Lung (tissue), 12 donors: ENCODE measurements around the gene IGSF3. TPM values are rescaled to one million over a fixed set of nuclear protein-coding genes. Genes with fewer than 3 reads are reported as not detected.

Source experiments
- ATAC-seq: fragments of 200-7000 bp; cut with Tn5 transposase; one replicate; pipeline ENCODE4 v1.9.1; 2020; ENCODE audit warnings: moderate number of reproducible peaks; ENCODE audit not compliant: insufficient read depth, low FRiP score
- DNase-seq, 3 donors: peaks; one replicate each; pipeline ENCODE4 v3.0.0-alpha.2; 2013 to 2017
- H3K27ac ChIP-seq, 2 donors: one replicate each; pipeline ENCODE4 v1.5.1; 2013; ENCODE audit warnings: mild to moderate bottlenecking in 2 of 2, moderate library complexity in 2 of 2, control low read depth in 1 of 2, inconsistent platforms in 1 of 2, low read depth in 1 of 2, low read length in 1 of 2
- H3K27me3 ChIP-seq, 3 donors: one replicate each; pipeline ENCODE4 v1.5.1; 2013; ENCODE audit warnings: low read length in 2 of 3; ENCODE audit not compliant: control insufficient read depth in 3 of 3, insufficient read depth in 3 of 3
- H3K36me3 ChIP-seq, 4 donors: one replicate each; pipeline ENCODE4 v1.5.1; 2013; ENCODE audit warnings: low read length in 4 of 4, mild to moderate bottlenecking in 1 of 4, moderate library complexity in 1 of 4; ENCODE audit not compliant: control insufficient read depth in 4 of 4, insufficient read depth in 4 of 4
- H3K4me1 ChIP-seq, 5 donors: one replicate each; pipeline ENCODE4 v1.5.1; 2013; ENCODE audit warnings: low read length in 5 of 5, mild to moderate bottlenecking in 2 of 5, moderate library complexity in 1 of 5; ENCODE audit not compliant: control insufficient read depth in 5 of 5, insufficient read depth in 5 of 5
- H3K4me3 ChIP-seq: one replicate; pipeline ENCODE4 v1.5.1; 2013; ENCODE audit warnings: mild to moderate bottlenecking, control low read depth, moderate library complexity
- H3K9ac ChIP-seq, 2 donors: one replicate each; pipeline ENCODE4 v1.5.1; 2013; ENCODE audit warnings: low read length in 2 of 2, control low read depth in 1 of 2; ENCODE audit not compliant: insufficient read depth in 1 of 2
- H3K9me3 ChIP-seq, 4 donors: one replicate each; pipeline ENCODE4 v1.5.1; 2013; ENCODE audit warnings: low read length in 3 of 4, mild to moderate bottlenecking in 1 of 4, moderate library complexity in 1 of 4; ENCODE audit not compliant: control insufficient read depth in 4 of 4, insufficient read depth in 3 of 4
- WGBS, 2 donors: extraction: QIAGEN DNeasy Blood & Tissue Kit; methylation state at CpG; one replicate each; pipeline ENCODE4 v1.1.7; 2013; 5-methylcytosine and 5-hydroxymethylcytosine counted together
- polyA plus RNA-seq, 2 donors: library from polyadenylated mRNA; stranded (reverse); fragments of 200-250 nt; gene quantifications; one replicate each; pipeline ENCODE4 v1.2.1, GENCODE V29; 2013
- total RNA-seq, 2 donors: library from RNA; depleted of rRNA in 1 of 2; stranded (reverse); fragments of >200 nt in 1 of 2; gene quantifications; one replicate each; pipeline ENCODE4 v1.2.1, GENCODE V29; 2014 to 2021
- TF ChIP-seq, protein P1 (sequence below): IDR thresholded peaks from 2 replicates; pipeline ENCODE4 v1.5.1; 2012; ENCODE audit warnings: mild to moderate bottlenecking; ENCODE audit errors: control extremely low read depth, extremely low read depth
- donor health status: control.
- donor health status: control.
- donor health status: Bipolar disorder and iron deficiency.
- donor health status: healthy.
- donor health status: DM: yes; HTN: yes; CAD: no.

Gene IGSF3
- total and polyA plus RNA-seq, 4 donors, result 6.3 to 48.5 (median 13.3) TPM

DNA sequence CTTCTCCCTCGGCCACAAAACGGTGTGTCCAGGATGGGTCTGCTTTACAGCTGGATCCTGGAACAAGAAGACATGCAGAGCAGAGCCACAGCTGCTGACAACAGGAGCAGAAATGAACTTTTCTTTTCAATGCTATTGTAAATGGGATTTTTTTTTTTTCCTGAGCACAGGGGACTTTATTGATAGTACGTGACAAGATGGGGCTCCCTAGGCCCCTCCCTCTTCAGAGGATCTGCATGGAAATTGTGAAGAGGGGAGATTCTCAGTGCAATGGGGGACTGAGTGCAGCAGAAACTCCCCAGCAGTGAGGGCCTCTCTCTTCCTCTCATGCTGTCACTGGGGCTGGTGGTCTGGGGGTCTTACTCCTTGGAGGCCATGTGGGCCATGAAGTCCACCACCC, 45.9 kb upstream of the IGSF3 start:
- 88 to 98% methylated on average over 3 of the region's 3 CpGs for WGBS, 2 donors
- Histone ChIP-seq H3K27me3 (no peaks in the 10 kb centered on the region), H3K4me3 (no peak overlapping the region), H3K4me1 (peaks cover 0 to 17% (median 8%) of the 10 kb centered on the region in 5 donors), H3K9me3 (no peaks in the 10 kb centered on the region), H3K36me3 (no peaks in the 10 kb centered on the region), H3K9ac (no peak overlapping the region), H3K27ac (no peak overlapping the region)
- DNase-seq (no peak), ATAC-seq (no peak)
- TF ChIP-seq, protein P1, sequence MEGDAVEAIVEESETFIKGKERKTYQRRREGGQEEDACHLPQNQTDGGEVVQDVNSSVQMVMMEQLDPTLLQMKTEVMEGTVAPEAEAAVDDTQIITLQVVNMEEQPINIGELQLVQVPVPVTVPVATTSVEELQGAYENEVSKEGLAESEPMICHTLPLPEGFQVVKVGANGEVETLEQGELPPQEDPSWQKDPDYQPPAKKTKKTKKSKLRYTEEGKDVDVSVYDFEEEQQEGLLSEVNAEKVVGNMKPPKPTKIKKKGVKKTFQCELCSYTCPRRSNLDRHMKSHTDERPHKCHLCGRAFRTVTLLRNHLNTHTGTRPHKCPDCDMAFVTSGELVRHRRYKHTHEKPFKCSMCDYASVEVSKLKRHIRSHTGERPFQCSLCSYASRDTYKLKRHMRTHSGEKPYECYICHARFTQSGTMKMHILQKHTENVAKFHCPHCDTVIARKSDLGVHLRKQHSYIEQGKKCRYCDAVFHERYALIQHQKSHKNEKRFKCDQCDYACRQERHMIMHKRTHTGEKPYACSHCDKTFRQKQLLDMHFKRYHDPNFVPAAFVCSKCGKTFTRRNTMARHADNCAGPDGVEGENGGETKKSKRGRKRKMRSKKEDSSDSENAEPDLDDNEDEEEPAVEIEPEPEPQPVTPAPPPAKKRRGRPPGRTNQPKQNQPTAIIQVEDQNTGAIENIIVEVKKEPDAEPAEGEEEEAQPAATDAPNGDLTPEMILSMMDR, result no peak

DNA sequence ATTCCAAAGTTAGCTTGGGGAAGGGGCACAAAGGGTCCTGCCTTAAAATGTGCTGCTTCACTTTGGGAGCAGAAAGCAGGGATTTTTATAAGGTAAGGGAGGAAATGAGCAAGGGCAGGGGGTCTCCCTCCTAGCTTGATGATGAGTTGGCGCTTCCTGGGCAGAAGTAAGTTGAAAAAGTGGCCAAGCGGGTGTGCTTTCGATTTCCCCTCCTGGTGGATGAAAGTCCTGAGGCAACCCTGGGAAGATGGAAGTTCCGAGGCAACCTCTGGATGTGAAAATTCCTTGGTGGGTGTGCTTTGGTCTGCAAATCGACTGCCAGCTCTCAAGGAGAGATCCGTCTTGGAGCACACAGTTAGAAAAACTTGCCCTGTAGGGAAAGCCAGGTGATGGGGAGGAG, 45.0 kb upstream of the IGSF3 start:
- Histone ChIP-seq H3K27me3 (no peaks in the 10 kb centered on the region), H3K4me1 (peaks cover 0 to 17% (median 8%) of the 10 kb centered on the region in 5 donors), H3K36me3 (no peaks in the 10 kb centered on the region), H3K9ac (no peak overlapping the region), H3K27ac (no peak overlapping the region), H3K9me3 (no peaks in the 10 kb centered on the region), H3K4me3 (no peak overlapping the region)
- no peak for DNase-seq
- WGBS, 2 donors, result 60 to 65% methylated on average over 6 of the region's 6 CpGs
- TF ChIP-seq, protein P1, result no peak
- no peak for ATAC-seq

DNA sequence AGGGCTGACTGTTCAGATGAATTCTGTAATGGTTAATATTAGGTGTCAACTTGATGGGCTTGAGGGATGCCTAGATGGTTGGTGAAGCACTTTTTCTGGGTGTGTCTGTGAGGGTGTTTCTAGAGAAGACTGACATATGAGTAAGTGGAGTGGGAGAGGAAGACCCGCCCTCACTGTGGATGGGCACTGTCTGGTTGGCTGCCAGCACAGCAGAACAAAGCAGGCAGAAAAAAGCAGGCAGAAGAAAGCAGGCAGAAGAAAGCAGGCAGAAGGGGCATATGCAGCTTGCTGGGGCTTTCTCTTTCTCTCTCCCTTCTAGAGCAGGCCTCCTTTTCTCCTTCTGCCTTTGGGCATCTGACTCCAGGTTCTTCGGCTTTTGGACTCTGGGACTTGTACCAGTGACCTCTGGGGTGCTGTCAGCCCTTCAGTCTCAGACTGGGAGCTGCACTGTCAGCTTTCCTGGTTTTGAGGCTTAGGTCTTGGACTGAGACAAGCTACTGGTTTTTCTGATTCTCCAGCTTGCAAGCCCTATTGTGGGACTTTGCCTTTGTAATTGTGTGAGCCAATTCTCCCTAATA, 43.8 kb upstream of the IGSF3 start:
- 58 to 69% methylated on average over 2 of the region's 2 CpGs for WGBS, 2 donors
- H3K27me3 ChIP-seq, result no peaks in the 10 kb centered on the region
- H3K9ac ChIP-seq, result peak overlapping the region in 1 of 2 donors; percentile 11
- no peaks in the 10 kb centered on the region for H3K36me3 ChIP-seq
- H3K9me3 ChIP-seq, result no peaks in the 10 kb centered on the region
- peaks cover 0 to 17% (median 8%) of the 10 kb centered on the region in 5 donors for H3K4me1 ChIP-seq
- peak overlapping the region in 1 of 2 donors; percentile 6 for H3K27ac ChIP-seq
- peak in 1 of 3 donors; percentile 32 for DNase-seq
- no peak overlapping the region for H3K4me3 ChIP-seq
- ATAC-seq, result no peak
- TF ChIP-seq, protein P1, result no peak
